ENCODE data around the gene TENT4A.

- TF ChIP-seq POLR2A (IDR thresholded peaks at IDR 0.05; ENCODE audit: low read depth), result no peak
- no peak for TF ChIP-seq CTCF (IDR thresholded peaks at IDR 0.05)
These were observed 38.3 kb upstream of the TENT4A start for GRCh38 chr5:6674886-6675285.
